ENCODE measurements around the gene SPEG. TPM values are rescaled to one million over a fixed set of nuclear protein-coding genes. Genes with fewer than 3 reads are reported as not detected.

The SPEG gene
- polyA plus RNA-seq, 1 donor (not counting 4 experiments of a cell fraction or from before 2014, with no cell fraction given), result 18.8 TPM

GRCh38 chr2:219473511-219473910 lies 38.9 kb downstream of the SPEG start:
- no peaks in the 10 kb centered on the region for H3K79me2 ChIP-seq (ENCODE audit: control insufficient read depth, insufficient read depth, low read length)
- no peak overlapping the region for H3K4me2 ChIP-seq (ENCODE audit: control insufficient read depth, extremely low read depth, insufficient read depth, low read depth, low read length)
- peaks cover 8% of the 10 kb centered on the region for H3K4me1 ChIP-seq (ENCODE audit: control insufficient read depth, extremely low read depth, insufficient read depth, low read length)
- no peaks in the 10 kb centered on the region for H4K20me1 ChIP-seq (ENCODE audit: control insufficient read depth, extremely low read depth, insufficient read depth, low read length)
- H3K27me3 ChIP-seq (ENCODE audit: control insufficient read depth, extremely low read depth, insufficient read depth, low read length), result no peaks in the 10 kb centered on the region
- H3K9ac ChIP-seq (ENCODE audit: control insufficient read depth, extremely low read depth, insufficient read depth, low read length), result no peak overlapping the region
- dilution Hi-C loops (cut with MboI; ENCODE audit: extremely low pct_ligation_motif_present, low sequenced_read_pairs), result no loop called here
- no peak overlapping the region for H2AFZ ChIP-seq (ENCODE audit: control insufficient read depth, low read length)
- H3K27ac ChIP-seq (ENCODE audit: control insufficient read depth, insufficient read depth, low read length), result no peak overlapping the region
- FAIRE-seq, result no peak
- no peak for DNase-seq (ENCODE audit: low read depth, low spot score)
- TF ChIP-seq CTCF (optimal IDR thresholded peaks at IDR 0.05 in 1 of 3, IDR thresholded peaks at IDR 0.05 in 1 of 3, conservative IDR thresholded peaks at IDR 0.05 in 1 of 3; ENCODE audit: extremely low read depth in 1 of 3, insufficient read depth in 2 of 3, low read length in 3 of 3) (no peak), EZH2 (IDR thresholded peaks at IDR 0.05; ENCODE audit: low read length) (no peak)
- no peaks in the 10 kb centered on the region for H3K9me1 ChIP-seq (ENCODE audit: control insufficient read depth, extremely low read depth, insufficient read depth, low read length)
- H3K9me3 ChIP-seq (ENCODE audit: control insufficient read depth, low read depth, low read length), result no peaks in the 10 kb centered on the region
- H3K36me3 ChIP-seq (ENCODE audit: control insufficient read depth in 2 of 2, extremely low read depth in 1 of 2, insufficient read depth in 2 of 2, low read length in 2 of 2), result peaks cover 3 to 10% of the 10 kb centered on the region in 2 experiments
- H3K4me3 ChIP-seq (ENCODE audit: control insufficient read depth in 2 of 3, extremely low read depth in 1 of 3, insufficient read depth in 2 of 3, low read depth in 1 of 3, low read length in 3 of 3), result no peak overlapping the region

- no peaks in the 10 kb centered on the region for H3K9me3 ChIP-seq (ENCODE audit: control insufficient read depth, low read depth, low read length)
- TF ChIP-seq EZH2 (IDR thresholded peaks at IDR 0.05; ENCODE audit: low read length) (no peak), CTCF (optimal IDR thresholded peaks at IDR 0.05 in 1 of 3, IDR thresholded peaks at IDR 0.05 in 1 of 3, conservative IDR thresholded peaks at IDR 0.05 in 1 of 3; ENCODE audit: extremely low read depth in 1 of 3, insufficient read depth in 2 of 3, low read length in 3 of 3) (no peak)
- H3K4me2 ChIP-seq (ENCODE audit: control insufficient read depth, extremely low read depth, insufficient read depth, low read depth, low read length), result no peak overlapping the region
- no peak overlapping the region for H3K4me3 ChIP-seq (ENCODE audit: control insufficient read depth in 2 of 3, extremely low read depth in 1 of 3, insufficient read depth in 2 of 3, low read depth in 1 of 3, low read length in 3 of 3)
- H3K27me3 ChIP-seq (ENCODE audit: control insufficient read depth, extremely low read depth, insufficient read depth, low read length), result no peaks in the 10 kb centered on the region
- DNase-seq (ENCODE audit: low read depth, low spot score), result no peak
- no peak for FAIRE-seq
- no peaks in the 10 kb centered on the region for H3K79me2 ChIP-seq (ENCODE audit: control insufficient read depth, insufficient read depth, low read length)
- H3K36me3 ChIP-seq (ENCODE audit: control insufficient read depth in 2 of 2, extremely low read depth in 1 of 2, insufficient read depth in 2 of 2, low read length in 2 of 2), result peaks cover 0 to 13% of the 10 kb centered on the region in 2 experiments
- no peak overlapping the region for H3K27ac ChIP-seq (ENCODE audit: control insufficient read depth, insufficient read depth, low read length)
- H4K20me1 ChIP-seq (ENCODE audit: control insufficient read depth, extremely low read depth, insufficient read depth, low read length), result no peaks in the 10 kb centered on the region
- H3K9me1 ChIP-seq (ENCODE audit: control insufficient read depth, extremely low read depth, insufficient read depth, low read length), result no peaks in the 10 kb centered on the region
- dilution Hi-C loops (cut with MboI; ENCODE audit: extremely low pct_ligation_motif_present, low sequenced_read_pairs), result no loop called here
- no peak overlapping the region for H2AFZ ChIP-seq (ENCODE audit: control insufficient read depth, low read length)
- H3K9ac ChIP-seq (ENCODE audit: control insufficient read depth, extremely low read depth, insufficient read depth, low read length), result no peak overlapping the region
- H3K4me1 ChIP-seq (ENCODE audit: control insufficient read depth, extremely low read depth, insufficient read depth, low read length), result peaks cover 2% of the 10 kb centered on the region
Observed at GRCh38 chr2:219474285-219475060, 39.8 kb downstream of the SPEG start.
